ENCODE data around the gene TLN1.

The TLN1 gene

DNA sequence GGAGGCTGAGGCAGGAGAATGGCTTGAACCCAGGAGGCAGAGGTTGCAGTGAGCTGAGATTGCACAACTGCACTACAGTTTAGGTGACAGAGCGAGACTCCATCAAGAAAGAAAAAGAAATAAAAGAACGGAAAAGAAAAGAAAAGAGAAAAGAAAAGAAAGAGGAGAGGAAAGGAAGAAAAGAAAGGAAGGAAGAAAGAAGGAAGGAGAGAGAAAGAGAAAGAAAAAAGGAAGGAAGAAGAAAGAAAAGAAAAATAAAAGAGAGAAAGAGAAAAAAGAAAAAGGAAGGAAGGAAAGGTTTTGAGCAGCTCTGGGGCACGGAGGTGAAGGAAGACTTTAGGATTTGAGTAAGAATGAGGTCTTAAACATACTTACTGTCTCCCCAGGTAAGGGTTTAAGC, 18.4 kb downstream of the TLN1 start:
- H3K36me3 ChIP-seq (ENCODE audit: insufficient read depth, low read length) = peaks cover 90% of the 10 kb centered on the region
- H3K27me3 ChIP-seq (ENCODE audit: insufficient read depth, low read length) = no peaks in the 10 kb centered on the region
- H3K9ac ChIP-seq (ENCODE audit: low read length) = no peak overlapping the region
- no peak for TF ChIP-seq CTCF (IDR thresholded peaks at IDR 0.05; ENCODE audit: low read length)
- no peak for TF ChIP-seq EZH2 (IDR thresholded peaks at IDR 0.05; ENCODE audit: borderline replicate concordance, low read length)
- H3K27ac ChIP-seq (ENCODE audit: low read depth, low read length, poor library complexity, severe bottlenecking) = no peak overlapping the region
- H3K9me2 ChIP-seq (ENCODE audit: low read depth, low read length) = no peaks in the 10 kb centered on the region
- no peaks in the 10 kb centered on the region for H3K9me3 ChIP-seq (ENCODE audit: low read length)
- no peak overlapping the region for H3K4me2 ChIP-seq (ENCODE audit: low read length)
- no peak overlapping the region for H3K4me3 ChIP-seq (ENCODE audit: low read depth, low read length, poor library complexity, severe bottlenecking)
- no peaks in the 10 kb centered on the region for H3K79me2 ChIP-seq (ENCODE audit: insufficient read depth, low read length)
- no peaks in the 10 kb centered on the region for H3K4me1 ChIP-seq (ENCODE audit: insufficient read depth, low read length, severe bottlenecking)
- no peak overlapping the region for H2AFZ ChIP-seq (ENCODE audit: low read length)
- H3F3A ChIP-seq (ENCODE audit: insufficient read depth, low read length) = no peaks in the 10 kb centered on the region
- no peaks in the 10 kb centered on the region for H4K20me1 ChIP-seq (ENCODE audit: insufficient read depth, low read length)

- no peak overlapping the region for H3K27ac ChIP-seq (ENCODE audit: low read depth, low read length, poor library complexity, severe bottlenecking)
- peaks cover 90% of the 10 kb centered on the region for H3K36me3 ChIP-seq (ENCODE audit: insufficient read depth, low read length)
- H3K4me3 ChIP-seq (ENCODE audit: low read depth, low read length, poor library complexity, severe bottlenecking) = no peak overlapping the region
- H3F3A ChIP-seq (ENCODE audit: insufficient read depth, low read length) = no peaks in the 10 kb centered on the region
- H3K9me2 ChIP-seq (ENCODE audit: low read depth, low read length) = no peaks in the 10 kb centered on the region
- no peaks in the 10 kb centered on the region for H3K79me2 ChIP-seq (ENCODE audit: insufficient read depth, low read length)
- no peaks in the 10 kb centered on the region for H3K9me3 ChIP-seq (ENCODE audit: low read length)
- H3K9ac ChIP-seq (ENCODE audit: low read length) = no peak overlapping the region
- no peak overlapping the region for H2AFZ ChIP-seq (ENCODE audit: low read length)
- H3K27me3 ChIP-seq (ENCODE audit: insufficient read depth, low read length) = no peaks in the 10 kb centered on the region
- H3K4me2 ChIP-seq (ENCODE audit: low read length) = no peak overlapping the region
- no peaks in the 10 kb centered on the region for H3K4me1 ChIP-seq (ENCODE audit: insufficient read depth, low read length, severe bottlenecking)
- H4K20me1 ChIP-seq (ENCODE audit: insufficient read depth, low read length) = no peaks in the 10 kb centered on the region
- TF ChIP-seq CTCF (IDR thresholded peaks at IDR 0.05; ENCODE audit: low read length) (no peak), EZH2 (IDR thresholded peaks at IDR 0.05; ENCODE audit: borderline replicate concordance, low read length) (no peak)
These were observed 19.1 kb downstream of the TLN1 start for GRCh38 chr9:35712762-35713400.

DNA sequence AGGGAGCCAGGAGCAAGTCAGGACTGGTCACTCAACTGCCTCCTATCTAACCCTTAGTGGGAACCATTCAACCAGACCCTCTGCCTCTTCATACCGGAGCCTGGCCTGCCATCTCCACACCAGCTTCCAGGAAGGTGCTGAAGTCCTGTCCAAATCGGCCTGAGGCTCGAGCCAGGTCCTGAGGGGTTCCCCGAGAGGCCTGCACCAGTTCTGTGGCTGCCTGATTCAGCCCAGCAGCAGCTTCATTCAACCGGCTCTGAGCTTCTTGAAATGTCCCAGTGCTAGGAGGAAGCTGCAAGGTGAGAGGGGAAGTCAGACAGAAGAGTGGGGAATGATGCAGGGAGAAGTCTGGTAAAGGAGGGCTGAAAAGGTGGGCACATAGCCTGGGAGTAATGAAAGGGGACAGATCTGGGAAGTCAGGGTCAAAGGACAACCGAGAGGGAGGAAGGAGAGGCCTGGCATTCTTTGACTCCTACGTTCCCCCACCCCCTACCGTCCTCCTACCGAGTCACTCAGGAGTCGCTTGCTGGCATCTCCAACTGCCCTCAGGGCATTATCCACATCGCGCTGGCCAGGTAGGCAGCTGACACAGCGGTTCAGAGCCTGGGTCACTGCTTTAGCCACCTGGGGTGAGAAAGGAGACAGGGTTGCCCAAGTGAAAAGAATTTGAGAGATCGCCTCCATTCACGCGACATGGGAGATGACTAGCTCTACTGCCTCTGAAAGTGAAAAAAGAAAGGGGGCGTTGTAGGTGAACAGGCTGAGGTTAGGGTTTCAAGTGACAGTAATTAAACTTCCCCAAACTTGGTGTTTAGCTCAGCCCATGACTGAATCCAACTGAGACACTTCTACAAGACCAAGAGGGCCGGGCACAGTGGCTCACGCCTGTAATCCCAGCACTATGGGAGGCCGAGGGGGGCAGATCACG, 20.2 kb downstream of the TLN1 start:
- H3K79me2 ChIP-seq (ENCODE audit: insufficient read depth, low read length) = no peaks in the 10 kb centered on the region
- no peak overlapping the region for H3K4me3 ChIP-seq (ENCODE audit: low read depth, low read length, poor library complexity, severe bottlenecking)
- peaks cover 90% of the 10 kb centered on the region for H3K36me3 ChIP-seq (ENCODE audit: insufficient read depth, low read length)
- no peaks in the 10 kb centered on the region for H3K4me1 ChIP-seq (ENCODE audit: insufficient read depth, low read length, severe bottlenecking)
- no peak overlapping the region for H3K4me2 ChIP-seq (ENCODE audit: low read length)
- no peaks in the 10 kb centered on the region for H3K9me3 ChIP-seq (ENCODE audit: low read length)
- no peaks in the 10 kb centered on the region for H3F3A ChIP-seq (ENCODE audit: insufficient read depth, low read length)
- no peaks in the 10 kb centered on the region for H3K9me2 ChIP-seq (ENCODE audit: low read depth, low read length)
- H4K20me1 ChIP-seq (ENCODE audit: insufficient read depth, low read length) = no peaks in the 10 kb centered on the region
- H3K9ac ChIP-seq (ENCODE audit: low read length) = no peak overlapping the region
- TF ChIP-seq CTCF (IDR thresholded peaks at IDR 0.05; ENCODE audit: low read length) = no peak
- TF ChIP-seq EZH2 (IDR thresholded peaks at IDR 0.05; ENCODE audit: borderline replicate concordance, low read length) = no peak
- H3K27me3 ChIP-seq (ENCODE audit: insufficient read depth, low read length) = no peaks in the 10 kb centered on the region
- H3K27ac ChIP-seq (ENCODE audit: low read depth, low read length, poor library complexity, severe bottlenecking) = no peak overlapping the region
- no peak overlapping the region for H2AFZ ChIP-seq (ENCODE audit: low read length)

Data from OCI-LY1 (cell line).